ENCODE measurements around the gene NHSL2.
A peak's percentile ranks its signal among the peaks of the same experiment; 100 is the strongest.

NHSL2 gene

GRCh38 chrX:71994601-71995000, 84.0 kb downstream of the NHSL2 start:
- no peak overlapping the region for H2BK5ac ChIP-seq (ENCODE audit: low read length)
- H3K4me1 ChIP-seq (ENCODE audit: control insufficient read depth in 2 of 2, insufficient read depth in 1 of 2, low read depth in 1 of 2, low read length in 2 of 2) = peaks cover 7 to 27% of the 10 kb centered on the region in 2 donors
- no peak overlapping the region for H2BK15ac ChIP-seq (ENCODE audit: low read length)
- WGBS, 2 donors (ENCODE audit: extremely low coverage in 2 of 2, insufficient read length in 2 of 2, insufficient replicate concordance in 1 of 2) = no CpG with 5 or more reads among the region's 2 CpGs
- H4K8ac ChIP-seq (ENCODE audit: low read depth, low read length) = no peak overlapping the region
- H3K4me2 ChIP-seq (ENCODE audit: insufficient read depth, low read length, poor library complexity, severe bottlenecking) = no peak overlapping the region
- no peak overlapping the region for H2AFZ ChIP-seq (ENCODE audit: low read length)
- H4K91ac ChIP-seq (ENCODE audit: low read depth, low read length, poor library complexity) = no peak overlapping the region
- no peak for DNase-seq (ENCODE audit: low spot score)
- no peak overlapping the region for H3K27ac ChIP-seq (replicated peaks; ENCODE audit: low read length)
- no peaks in the 10 kb centered on the region for H3K27me3 ChIP-seq (ENCODE audit: control insufficient read depth in 3 of 3, insufficient read depth in 3 of 3, low read depth in 1 of 3, low read length in 3 of 3)
- no peak overlapping the region for H2AK5ac ChIP-seq (ENCODE audit: low read depth, low read length)
- no peak overlapping the region for H3K14ac ChIP-seq (ENCODE audit: low read length)
- no peak overlapping the region for H3K4me3 ChIP-seq (ENCODE audit: low read length in 2 of 2)
- no peak overlapping the region for H3K9ac ChIP-seq (ENCODE audit: low read depth, low read length, poor library complexity)
- peaks cover 2% of the 10 kb centered on the region for H3K79me1 ChIP-seq (ENCODE audit: low read depth, low read length)
- H2BK120ac ChIP-seq (ENCODE audit: low read depth, low read length) = no peak overlapping the region
- no peak overlapping the region for H3K4ac ChIP-seq (ENCODE audit: low read length)
- no peaks in the 10 kb centered on the region for H3K36me3 ChIP-seq (replicated peaks in 1 of 2; ENCODE audit: control insufficient read depth in 2 of 2, insufficient read depth in 2 of 2, low read length in 2 of 2)
- no peak overlapping the region for H3K23ac ChIP-seq (ENCODE audit: low read depth, low read length, poor library complexity)
- H2BK12ac ChIP-seq (ENCODE audit: low read length) = no peak overlapping the region
- peak overlapping the region; percentile 28 for H3K18ac ChIP-seq (ENCODE audit: low read length)
- no peaks in the 10 kb centered on the region for H3K9me3 ChIP-seq (replicated peaks in 1 of 2; ENCODE audit: control insufficient read depth in 2 of 2, insufficient read depth in 1 of 2, low read depth in 1 of 2, low read length in 2 of 2)

GRCh38 chrX:71995122-71995521, 84.5 kb downstream of the NHSL2 start:
- H3K9ac ChIP-seq (ENCODE audit: low read depth, low read length, poor library complexity) = no peak overlapping the region
- no peak overlapping the region for H2AK5ac ChIP-seq (ENCODE audit: low read depth, low read length)
- no peak overlapping the region for H3K23ac ChIP-seq (ENCODE audit: low read depth, low read length, poor library complexity)
- H3K27ac ChIP-seq (replicated peaks; ENCODE audit: low read length) = no peak overlapping the region
- H3K4me2 ChIP-seq (ENCODE audit: insufficient read depth, low read length, poor library complexity, severe bottlenecking) = no peak overlapping the region
- no peak overlapping the region for H3K18ac ChIP-seq (ENCODE audit: low read length)
- H3K4ac ChIP-seq (ENCODE audit: low read length) = no peak overlapping the region
- no peak overlapping the region for H2BK120ac ChIP-seq (ENCODE audit: low read depth, low read length)
- no peak overlapping the region for H2BK15ac ChIP-seq (ENCODE audit: low read length)
- no peak overlapping the region for H2AFZ ChIP-seq (ENCODE audit: low read length)
- no peak overlapping the region for H2BK12ac ChIP-seq (ENCODE audit: low read length)
- H3K79me1 ChIP-seq (ENCODE audit: low read depth, low read length) = peaks cover 2% of the 10 kb centered on the region
- no peaks in the 10 kb centered on the region for H3K9me3 ChIP-seq (replicated peaks in 1 of 2; ENCODE audit: control insufficient read depth in 2 of 2, insufficient read depth in 1 of 2, low read depth in 1 of 2, low read length in 2 of 2)
- no peak overlapping the region for H4K8ac ChIP-seq (ENCODE audit: low read depth, low read length)
- WGBS, 2 donors (ENCODE audit: extremely low coverage in 2 of 2, insufficient read length in 2 of 2, insufficient replicate concordance in 1 of 2) = no CpG with 5 or more reads among the region's 2 CpGs
- no peak overlapping the region for H2BK5ac ChIP-seq (ENCODE audit: low read length)
- H3K36me3 ChIP-seq (replicated peaks in 1 of 2; ENCODE audit: control insufficient read depth in 2 of 2, insufficient read depth in 2 of 2, low read length in 2 of 2) = no peaks in the 10 kb centered on the region
- no peak overlapping the region for H4K91ac ChIP-seq (ENCODE audit: low read depth, low read length, poor library complexity)
- peaks cover 5 to 25% of the 10 kb centered on the region in 2 donors for H3K4me1 ChIP-seq (ENCODE audit: control insufficient read depth in 2 of 2, insufficient read depth in 1 of 2, low read depth in 1 of 2, low read length in 2 of 2)
- H3K4me3 ChIP-seq (ENCODE audit: low read length in 2 of 2) = no peak overlapping the region
- no peak for DNase-seq (ENCODE audit: low spot score)
- H3K27me3 ChIP-seq (ENCODE audit: control insufficient read depth in 3 of 3, insufficient read depth in 3 of 3, low read depth in 1 of 3, low read length in 3 of 3) = no peaks in the 10 kb centered on the region
- no peak overlapping the region for H3K14ac ChIP-seq (ENCODE audit: low read length)

- Histone ChIP-seq H2AFZ (ENCODE audit: low read length) (no peak overlapping the region), H2BK15ac (ENCODE audit: low read length) (no peak overlapping the region), H3K4me2 (ENCODE audit: insufficient read depth, low read length, poor library complexity, severe bottlenecking) (no peak overlapping the region), H3K18ac (ENCODE audit: low read length) (no peak overlapping the region), H3K9me3 (replicated peaks in 1 of 2; ENCODE audit: control insufficient read depth in 2 of 2, insufficient read depth in 1 of 2, low read depth in 1 of 2, low read length in 2 of 2) (no peaks in the 10 kb centered on the region), H4K8ac (ENCODE audit: low read depth, low read length) (no peak overlapping the region), H2BK5ac (ENCODE audit: low read length) (no peak overlapping the region), H3K27ac (replicated peaks; ENCODE audit: low read length) (no peak overlapping the region), H2AK5ac (ENCODE audit: low read depth, low read length) (no peak overlapping the region), H3K27me3 (ENCODE audit: control insufficient read depth in 3 of 3, insufficient read depth in 3 of 3, low read depth in 1 of 3, low read length in 3 of 3) (no peaks in the 10 kb centered on the region), H3K4me1 (ENCODE audit: control insufficient read depth in 2 of 2, insufficient read depth in 1 of 2, low read depth in 1 of 2, low read length in 2 of 2) (peaks cover 5 to 19% of the 10 kb centered on the region in 2 donors), H2BK120ac (ENCODE audit: low read depth, low read length) (no peak overlapping the region), H2BK12ac (ENCODE audit: low read length) (no peak overlapping the region), H3K36me3 (replicated peaks in 1 of 2; ENCODE audit: control insufficient read depth in 2 of 2, insufficient read depth in 2 of 2, low read length in 2 of 2) (no peaks in the 10 kb centered on the region), H3K79me1 (ENCODE audit: low read depth, low read length) (peaks cover 2% of the 10 kb centered on the region), H3K23ac (ENCODE audit: low read depth, low read length, poor library complexity) (no peak overlapping the region), H3K4ac (ENCODE audit: low read length) (no peak overlapping the region), H3K9ac (ENCODE audit: low read depth, low read length, poor library complexity) (no peak overlapping the region), H3K14ac (ENCODE audit: low read length) (no peak overlapping the region), H4K91ac (ENCODE audit: low read depth, low read length, poor library complexity) (no peak overlapping the region), H3K4me3 (ENCODE audit: low read length in 2 of 2) (no peak overlapping the region)
- no peak for DNase-seq (ENCODE audit: low spot score)
- WGBS, 2 donors (ENCODE audit: extremely low coverage in 2 of 2, insufficient read length in 2 of 2, insufficient replicate concordance in 1 of 2) = no CpG with 5 or more reads among the region's 3 CpGs
These were observed 85.5 kb downstream of the NHSL2 start for GRCh38 chrX:71996136-71996535.

DNA sequence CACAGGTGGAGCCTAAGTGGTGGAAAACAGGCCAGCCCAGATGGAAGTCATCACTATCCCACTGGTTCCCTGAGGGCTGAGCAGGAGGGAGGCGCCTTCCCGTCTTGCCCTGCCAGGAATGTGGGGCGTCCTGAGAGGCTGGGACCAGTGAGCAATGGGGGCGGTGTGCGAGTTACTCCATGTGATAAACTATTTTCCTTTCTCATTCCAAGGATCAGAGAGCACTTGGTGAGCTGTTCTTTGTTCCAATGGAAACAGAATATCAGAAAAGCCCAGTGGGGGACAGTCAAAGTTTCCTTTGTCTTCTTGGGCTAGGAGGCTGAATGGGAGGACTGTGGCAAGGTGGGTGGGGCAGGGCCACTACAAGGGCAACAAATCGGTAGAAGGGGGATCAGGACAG, 86.2 kb downstream of the NHSL2 start:
- no peak overlapping the region for H4K8ac ChIP-seq (ENCODE audit: low read depth, low read length)
- H2BK120ac ChIP-seq (ENCODE audit: low read depth, low read length) = no peak overlapping the region
- no CpG with 5 or more reads among the region's 6 CpGs for WGBS, 2 donors (ENCODE audit: extremely low coverage in 2 of 2, insufficient read length in 2 of 2, insufficient replicate concordance in 1 of 2)
- H3K4ac ChIP-seq (ENCODE audit: low read length) = no peak overlapping the region
- no peaks in the 10 kb centered on the region for H3K36me3 ChIP-seq (replicated peaks in 1 of 2; ENCODE audit: control insufficient read depth in 2 of 2, insufficient read depth in 2 of 2, low read length in 2 of 2)
- H3K9me3 ChIP-seq (replicated peaks in 1 of 2; ENCODE audit: control insufficient read depth in 2 of 2, insufficient read depth in 1 of 2, low read depth in 1 of 2, low read length in 2 of 2) = no peaks in the 10 kb centered on the region
- H3K14ac ChIP-seq (ENCODE audit: low read length) = no peak overlapping the region
- peaks cover 5 to 16% of the 10 kb centered on the region in 2 donors for H3K4me1 ChIP-seq (ENCODE audit: control insufficient read depth in 2 of 2, insufficient read depth in 1 of 2, low read depth in 1 of 2, low read length in 2 of 2)
- no peak for DNase-seq (ENCODE audit: low spot score)
- no peak overlapping the region for H3K18ac ChIP-seq (ENCODE audit: low read length)
- no peak overlapping the region for H3K27ac ChIP-seq (replicated peaks; ENCODE audit: low read length)
- no peaks in the 10 kb centered on the region for H3K27me3 ChIP-seq (ENCODE audit: control insufficient read depth in 3 of 3, insufficient read depth in 3 of 3, low read depth in 1 of 3, low read length in 3 of 3)
- H4K91ac ChIP-seq (ENCODE audit: low read depth, low read length, poor library complexity) = no peak overlapping the region
- H2BK5ac ChIP-seq (ENCODE audit: low read length) = no peak overlapping the region
- no peak overlapping the region for H2AK5ac ChIP-seq (ENCODE audit: low read depth, low read length)
- H3K4me3 ChIP-seq (ENCODE audit: low read length in 2 of 2) = no peak overlapping the region
- H2AFZ ChIP-seq (ENCODE audit: low read length) = no peak overlapping the region
- peaks cover 2% of the 10 kb centered on the region for H3K79me1 ChIP-seq (ENCODE audit: low read depth, low read length)
- H2BK15ac ChIP-seq (ENCODE audit: low read length) = no peak overlapping the region
- no peak overlapping the region for H3K4me2 ChIP-seq (ENCODE audit: insufficient read depth, low read length, poor library complexity, severe bottlenecking)
- H3K23ac ChIP-seq (ENCODE audit: low read depth, low read length, poor library complexity) = no peak overlapping the region
- H2BK12ac ChIP-seq (ENCODE audit: low read length) = no peak overlapping the region
- no peak overlapping the region for H3K9ac ChIP-seq (ENCODE audit: low read depth, low read length, poor library complexity)
